NCI-H774 (cell line): ENCODE results near the gene PRKAR1B.

Source experiments
- DNase-seq: peaks from one replicate; lab custom pipeline; 2025; lab: John Stamatoyannopoulos, UW

The PRKAR1B gene

GRCh38 chr7:691361-692045 lies 35.6 kb downstream of the PRKAR1B start:
- DNase-seq = no peak

- DNase-seq = no peak
Measured at GRCh38 chr7:690478-691360, 36.4 kb downstream of the PRKAR1B start.

- no peak for DNase-seq
Measured at GRCh38 chr7:685540-685939, 41.5 kb downstream of the PRKAR1B start.

DNA sequence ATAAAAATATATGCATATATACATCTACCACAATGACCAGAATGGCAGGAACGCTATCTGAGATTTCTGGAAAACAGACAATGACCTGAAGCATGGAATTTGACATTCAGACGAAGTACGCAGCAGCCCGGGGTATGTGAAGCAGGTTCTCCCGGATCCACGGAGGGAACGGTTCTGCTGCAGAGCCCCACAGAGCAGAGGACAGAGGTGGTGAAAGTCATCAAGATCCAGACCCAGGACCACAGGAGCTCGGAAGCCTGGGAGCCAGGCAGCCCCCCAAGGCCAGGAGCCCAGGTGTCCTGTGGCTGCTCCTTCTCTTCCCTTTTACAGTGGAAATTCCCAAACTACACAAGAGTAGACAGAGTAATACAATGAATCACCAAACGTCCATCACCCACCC lies 42.7 kb downstream of the PRKAR1B start:
- DNase-seq = no peak

- DNase-seq = no peak
Measured at GRCh38 chr7:683526-684205, 43.4 kb downstream of the PRKAR1B start.

- no peak for DNase-seq
Measured at GRCh38 chr7:682810-683209, 44.3 kb downstream of the PRKAR1B start.

GRCh38 chr7:681551-682307 lies 45.4 kb downstream of the PRKAR1B start:
- no peak for DNase-seq

- DNase-seq = no peak
Measured at GRCh38 chr7:680411-681127, 46.5 kb downstream of the PRKAR1B start.

DNA sequence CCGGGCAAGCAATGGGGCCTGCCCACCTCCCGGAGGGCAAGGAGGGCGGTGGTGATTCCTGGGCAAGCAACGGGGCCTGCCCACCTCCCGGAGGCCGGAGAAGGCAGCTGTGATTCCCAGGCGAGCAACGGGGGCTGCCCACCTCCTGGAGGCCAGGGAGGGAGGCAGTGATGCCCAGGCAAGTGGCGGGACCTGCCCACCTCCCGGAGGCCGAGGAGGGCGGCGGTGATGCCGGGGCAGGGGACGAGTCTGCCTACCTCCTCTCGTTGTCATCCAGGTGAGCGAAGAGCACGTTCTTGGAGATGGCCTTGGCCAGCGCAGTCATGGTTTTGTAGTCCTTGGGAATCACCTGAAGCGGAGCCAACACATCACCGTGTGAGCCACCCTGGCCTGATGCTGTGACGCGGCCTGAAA lies 50.1 kb downstream of the PRKAR1B start:
- DNase-seq = no peak

GRCh38 chr7:676246-676971 lies 50.7 kb downstream of the PRKAR1B start:
- no peak for DNase-seq

DNA sequence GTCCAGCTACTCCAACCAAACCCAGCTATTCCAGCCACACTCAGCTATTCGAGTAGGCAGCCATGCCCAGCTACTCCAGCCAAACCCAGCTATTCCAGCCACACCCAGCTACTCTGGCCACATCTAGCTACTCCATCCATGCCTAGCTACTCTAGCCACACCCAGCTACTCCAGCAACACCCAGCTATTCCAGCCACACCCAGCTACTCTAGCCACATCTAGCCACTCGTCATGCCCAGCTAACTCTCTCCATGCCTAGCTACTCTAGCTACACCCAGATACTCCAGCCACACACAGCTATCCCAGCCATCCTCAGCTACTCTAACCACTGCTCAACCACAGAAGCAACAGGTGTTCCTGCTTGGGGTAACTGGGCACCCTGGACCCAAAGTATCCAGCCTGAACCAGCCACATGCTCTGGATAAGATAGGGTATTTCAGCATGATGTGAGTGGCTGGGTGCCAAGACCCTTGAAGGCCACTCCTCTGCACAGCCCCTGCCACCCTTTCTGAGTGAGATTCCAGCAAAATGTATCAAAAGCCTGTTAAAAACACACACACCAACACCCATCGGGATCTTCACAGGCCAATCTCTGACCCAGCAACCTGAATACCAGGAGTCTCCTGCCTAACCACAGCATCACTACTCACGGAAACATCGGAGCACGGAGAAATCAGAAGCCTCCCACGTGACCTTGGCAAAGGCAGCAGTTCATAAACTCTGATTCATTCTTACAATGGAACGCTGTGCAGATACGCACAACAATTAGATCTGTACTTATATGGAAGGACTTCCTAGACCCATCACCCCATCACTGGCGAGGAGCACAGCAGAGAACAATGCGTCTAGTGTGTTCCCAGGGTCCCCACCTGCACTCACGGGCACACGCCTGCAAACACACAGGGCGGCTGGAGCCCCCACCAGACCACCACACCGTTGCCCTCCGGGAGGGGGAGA lies 52.3 kb downstream of the PRKAR1B start:
- no peak for DNase-seq

- no peak for DNase-seq
Measured at GRCh38 chr7:673681-674453, 53.2 kb downstream of the PRKAR1B start.

DNA sequence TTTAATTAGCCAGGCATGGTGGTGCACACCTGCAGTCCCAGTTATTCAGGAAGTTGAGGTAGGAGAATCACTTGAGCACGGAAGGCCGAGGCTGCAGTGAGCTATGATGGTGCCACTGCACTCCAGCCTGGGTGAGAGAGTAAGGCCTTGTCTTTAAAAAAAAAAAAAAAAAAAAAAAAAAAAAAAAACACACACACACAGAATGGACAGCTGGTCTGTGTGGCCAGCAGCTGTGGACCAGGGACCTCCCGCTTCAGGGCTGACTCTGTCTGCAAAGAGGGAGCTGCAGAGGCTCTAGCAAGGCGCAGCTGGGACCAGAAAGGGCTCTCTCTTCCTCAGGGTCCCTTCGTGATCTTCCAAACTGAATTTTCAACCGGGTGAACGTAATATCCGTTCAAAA lies 54.2 kb downstream of the PRKAR1B start:
- no peak for DNase-seq

DNA sequence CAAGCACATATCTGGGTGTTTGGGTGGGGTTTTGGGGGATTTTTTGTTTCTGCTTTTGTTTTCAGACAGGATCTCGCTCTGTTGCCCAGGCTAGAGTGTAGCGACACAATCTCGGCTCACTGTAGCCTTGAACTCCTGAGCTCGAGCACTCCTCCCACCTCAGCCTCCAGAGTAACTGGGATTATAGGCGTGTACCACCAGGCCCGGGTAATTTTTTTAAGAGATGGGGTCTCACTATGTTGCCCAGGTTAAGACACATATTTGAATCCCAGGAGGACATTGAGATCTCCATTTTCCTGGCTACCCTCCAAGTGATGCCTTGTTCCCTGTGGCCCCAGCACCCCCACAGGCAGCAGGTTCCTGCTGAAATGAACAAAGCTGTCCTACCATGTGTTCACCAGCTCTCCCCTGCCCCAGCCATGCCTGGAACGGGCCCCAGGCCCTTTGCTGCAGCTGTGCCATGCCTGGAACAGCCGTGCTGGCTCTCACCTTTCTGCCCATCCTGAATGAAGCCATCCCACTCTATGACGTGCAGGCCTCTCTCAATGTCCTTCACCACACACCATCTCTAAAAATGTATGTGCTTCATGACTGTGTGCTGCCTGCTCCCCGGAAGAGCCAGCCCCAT lies 55.6 kb downstream of the PRKAR1B start:
- no peak for DNase-seq

- no peak for DNase-seq
Measured at GRCh38 chr7:670501-671390, 56.3 kb downstream of the PRKAR1B start.

- no peak for DNase-seq
Measured at GRCh38 chr7:668958-669357, 58.1 kb downstream of the PRKAR1B start.
